ENCODE measurements around the gene MYCBPAP.
"Not testable (repeated sequence)": the region's sequence is repeated elsewhere in the genome, so short reads cannot be mapped to it uniquely, and the experiment has no call there.

Gene MYCBPAP

GRCh38 chr17:50472761-50473161, 35.5 kb upstream of the MYCBPAP start:
- not testable (repeated sequence) for DNase-seq

- no peak for DNase-seq
Observed at GRCh38 chr17:50473901-50474300, 34.3 kb upstream of the MYCBPAP start.

GRCh38 chr17:50474523-50474922, 33.7 kb upstream of the MYCBPAP start:
- no peak for DNase-seq

- no peak for DNase-seq
Observed at GRCh38 chr17:50475362-50475761, 32.9 kb upstream of the MYCBPAP start.

DNA sequence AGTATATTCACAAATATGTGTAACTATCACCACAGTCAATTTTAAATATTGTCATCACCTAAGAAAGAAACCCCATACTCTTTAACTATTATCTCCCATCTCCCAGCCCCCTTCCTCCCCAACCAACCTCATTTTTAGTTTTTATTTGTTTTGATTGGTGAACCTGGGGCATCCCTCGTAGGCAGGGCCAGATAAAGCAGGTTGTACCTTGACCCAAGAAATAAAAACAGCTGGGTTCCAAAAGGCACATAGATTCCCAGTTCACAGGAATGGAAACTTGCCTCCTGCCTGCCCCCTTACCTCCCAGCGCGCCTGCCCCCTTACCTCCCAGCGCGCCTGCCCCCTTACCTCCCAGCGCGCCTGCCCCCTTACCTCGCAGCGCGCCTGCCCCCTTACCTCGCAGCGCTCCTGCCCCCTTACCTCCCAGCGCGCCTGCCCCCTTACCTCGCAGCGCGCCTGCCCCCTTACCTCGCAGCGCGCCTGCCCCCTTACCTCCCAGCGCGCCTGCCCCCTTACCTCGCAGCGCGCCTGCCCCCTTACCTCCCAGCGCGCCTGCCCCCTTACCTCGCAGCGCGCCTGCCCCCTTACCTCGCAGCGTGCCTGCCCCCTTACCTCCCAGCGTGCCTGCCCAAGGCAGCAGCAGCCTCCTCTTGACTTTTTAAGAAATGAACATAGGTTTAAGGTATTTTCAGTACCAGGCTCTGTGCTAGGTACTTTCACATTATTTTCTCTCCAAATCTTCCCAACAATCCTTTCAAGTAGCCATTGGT, 32.3 kb upstream of the MYCBPAP start:
- DNase-seq = not testable (repeated sequence)

DNA sequence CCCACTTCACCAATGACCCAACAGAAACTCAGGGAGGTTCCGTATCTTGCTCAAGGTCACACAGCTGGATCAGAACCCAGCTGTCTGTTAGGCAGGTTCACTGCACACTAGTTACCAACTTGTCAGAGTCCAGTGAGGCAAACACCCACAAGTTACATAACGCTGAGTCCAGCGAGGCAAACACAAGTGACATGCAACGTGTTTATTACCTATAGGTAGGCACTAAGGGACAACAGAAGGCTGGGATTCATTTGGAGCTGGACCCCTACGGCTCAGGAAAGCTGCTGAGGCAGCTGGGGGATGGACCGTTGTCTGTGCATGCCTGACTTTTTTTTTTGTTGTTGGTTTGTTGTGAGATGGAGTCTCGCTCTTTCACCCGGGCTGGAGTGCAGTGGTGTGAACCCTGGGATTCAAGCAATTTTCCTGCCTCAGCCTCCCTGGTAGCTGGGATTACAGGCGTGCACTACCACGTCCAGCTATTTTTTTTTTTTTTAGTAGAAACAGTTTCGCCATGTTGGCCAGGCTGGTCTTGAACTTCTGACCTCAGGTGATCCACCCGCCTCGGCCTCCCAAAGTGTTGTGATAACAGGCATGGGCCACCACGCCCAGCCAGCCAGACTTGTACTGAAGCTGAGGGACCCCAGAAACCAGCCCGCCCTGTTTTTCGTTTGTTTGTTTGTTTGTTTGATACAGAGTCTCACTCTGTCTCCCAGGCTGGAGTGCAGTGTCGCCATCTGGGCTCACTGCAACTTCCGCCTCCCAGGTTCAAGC, 31.5 kb upstream of the MYCBPAP start:
- DNase-seq = no peak

DNA sequence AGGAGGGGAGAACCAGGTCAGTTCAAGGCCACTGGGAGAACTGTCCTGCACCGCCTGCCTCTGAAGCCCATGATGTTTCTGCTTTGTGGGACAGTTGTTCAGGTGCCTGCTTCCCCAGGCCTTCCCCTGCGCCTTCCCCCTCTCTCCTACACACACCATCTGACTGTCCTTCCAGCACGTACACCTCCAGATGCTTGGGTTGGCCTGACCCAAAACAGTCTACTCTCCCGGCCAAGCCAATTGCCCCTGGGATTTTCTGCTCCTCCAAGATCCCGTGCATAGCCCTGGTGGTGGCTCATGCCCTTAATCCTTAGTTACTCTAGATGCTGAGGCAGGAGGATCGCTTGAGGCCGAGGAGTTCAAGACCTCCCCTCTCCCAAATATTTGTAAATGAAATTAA, 30.3 kb upstream of the MYCBPAP start:
- DNase-seq = no peak

DNA sequence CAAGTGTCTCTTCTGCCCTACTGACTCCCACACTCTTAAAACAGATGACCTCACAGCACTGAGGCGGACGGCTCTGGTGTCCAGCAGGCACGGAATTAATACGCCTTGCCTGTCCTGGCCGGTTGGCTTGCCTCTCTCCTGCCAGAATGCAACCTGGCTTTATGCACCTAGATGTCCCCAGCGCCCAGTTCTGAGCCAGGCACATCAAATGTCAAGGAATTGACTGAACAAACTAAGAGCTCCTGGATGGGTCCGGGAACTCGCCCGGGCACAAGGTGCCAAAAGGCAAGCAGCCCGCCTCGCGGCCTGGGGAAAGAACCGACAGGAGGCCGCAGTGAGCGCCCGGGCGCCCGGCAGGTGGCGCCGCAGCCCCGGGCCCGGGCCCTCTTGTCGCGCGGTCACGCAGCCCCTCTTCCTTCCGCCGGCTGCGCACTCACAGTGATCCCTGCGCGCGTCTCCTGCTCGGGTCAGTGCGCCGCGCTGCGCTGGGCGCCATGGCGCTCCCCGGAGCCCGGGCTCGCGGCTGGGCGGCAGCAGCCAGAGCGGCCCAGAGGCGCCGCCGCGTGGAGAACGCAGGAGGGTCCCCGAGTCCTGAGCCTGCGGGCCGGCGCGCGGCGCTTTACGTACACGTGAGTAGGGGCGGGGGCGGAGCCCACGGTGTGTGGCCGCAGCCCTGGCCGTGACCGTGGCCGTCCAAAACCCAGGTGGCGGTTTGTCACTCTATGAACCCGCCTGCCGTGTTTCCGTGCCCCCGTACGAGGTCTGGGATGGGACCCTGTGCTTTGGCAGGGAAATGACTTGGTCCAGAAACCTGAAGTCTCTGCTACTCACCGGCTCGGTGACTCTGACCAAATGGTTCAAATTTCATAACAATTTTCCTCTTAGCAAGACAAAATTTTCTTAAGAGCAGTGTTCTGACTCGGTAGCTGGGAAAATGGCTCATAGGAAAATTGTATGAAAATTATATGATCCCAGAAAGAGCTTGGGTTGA, 29.6 kb upstream of the MYCBPAP start, which contains the start of gene RSAD1:
TSS of gene RSAD1 (plus strand) at position 470 of the 991 bp plus-strand sequence. CDS start at position 495, 25 bp downstream.
- DNase-seq = peak; percentile 82 to 85

DNA sequence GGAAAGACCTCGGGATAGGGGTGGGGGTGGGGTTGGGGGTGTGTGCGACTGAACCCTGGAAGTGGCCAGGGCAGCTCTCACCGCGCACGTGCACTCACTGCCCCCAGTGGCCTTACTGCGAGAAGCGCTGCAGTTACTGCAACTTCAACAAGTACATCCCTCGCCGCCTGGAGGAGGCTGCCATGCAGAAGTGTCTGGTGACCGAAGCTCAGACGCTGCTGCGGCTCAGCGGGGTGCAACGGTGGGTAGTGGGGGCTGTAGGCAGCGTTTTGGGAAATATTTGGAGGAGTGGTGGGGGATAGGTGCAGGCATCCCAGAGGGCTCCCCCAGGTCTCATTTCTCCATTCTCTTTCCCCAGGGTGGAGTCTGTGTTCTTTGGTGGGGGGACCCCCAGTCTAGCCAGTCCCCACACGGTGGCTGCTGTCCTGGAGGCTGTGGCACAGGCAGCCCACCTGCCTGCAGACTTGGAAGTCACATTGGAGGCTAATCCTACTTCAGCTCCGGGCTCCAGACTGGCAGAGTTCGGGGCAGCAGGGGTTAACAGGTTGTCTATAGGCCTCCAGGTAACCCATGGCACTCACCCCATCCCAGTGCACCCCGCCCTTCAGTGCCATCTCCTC, 28.6 kb upstream of the MYCBPAP start:
- peak; percentile 72 to 75 for DNase-seq

DNA sequence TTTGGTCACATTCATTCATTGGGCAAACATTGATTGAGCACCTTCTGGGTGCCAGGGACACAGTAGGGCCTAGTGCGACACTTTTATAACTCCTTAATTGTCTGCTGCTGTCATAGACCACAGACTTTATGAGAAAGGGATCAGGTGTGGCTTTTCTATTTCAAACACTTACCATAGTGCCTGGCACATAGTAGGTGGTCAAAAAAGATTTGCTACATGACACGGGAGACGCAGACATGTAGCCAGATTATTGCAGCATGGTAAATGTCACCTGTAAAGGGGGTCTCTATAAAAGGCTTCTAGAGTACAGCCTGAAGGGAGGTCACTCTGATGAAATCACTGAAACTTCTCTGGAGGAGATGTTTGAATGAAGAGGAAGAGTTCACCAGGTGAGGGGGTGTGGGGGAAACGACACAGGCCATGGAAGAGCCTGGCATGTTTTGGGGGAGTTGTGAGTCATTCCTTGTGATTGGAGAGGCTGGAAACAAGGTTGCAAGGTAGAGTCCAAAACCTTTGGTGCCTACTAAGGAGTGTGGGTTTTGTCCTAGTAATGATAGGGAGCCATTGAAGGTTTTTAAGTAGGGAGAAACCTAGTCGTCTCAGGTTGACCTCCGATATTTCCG, 28.0 kb upstream of the MYCBPAP start:
- no peak for DNase-seq

GRCh38 chr17:50480854-50481490, 27.3 kb upstream of the MYCBPAP start:
- no peak for DNase-seq

- no peak for DNase-seq
Observed at GRCh38 chr17:50481648-50482047, 26.6 kb upstream of the MYCBPAP start.

DNA sequence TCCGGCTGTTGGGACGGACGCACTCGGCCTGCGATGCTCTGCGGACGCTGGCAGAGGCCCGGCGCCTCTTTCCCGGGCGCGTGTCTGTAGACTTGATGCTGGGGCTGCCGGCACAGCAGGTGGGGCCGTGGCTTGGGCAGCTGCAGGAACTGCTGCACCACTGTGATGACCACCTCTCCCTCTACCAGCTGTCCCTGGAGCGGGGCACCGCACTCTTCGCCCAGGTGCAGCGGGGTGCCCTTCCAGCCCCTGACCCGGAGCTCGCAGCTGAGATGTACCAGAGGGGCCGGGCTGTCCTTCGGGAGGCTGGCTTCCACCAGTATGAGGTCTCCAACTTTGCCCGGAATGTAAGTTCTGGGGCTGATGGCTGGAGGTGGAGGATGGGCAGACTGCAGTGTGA, 26.1 kb upstream of the MYCBPAP start:
- no peak for DNase-seq

- DNase-seq = peak; percentile 83 to 87
Observed at GRCh38 chr17:50482516-50482915, 25.7 kb upstream of the MYCBPAP start.

DNA sequence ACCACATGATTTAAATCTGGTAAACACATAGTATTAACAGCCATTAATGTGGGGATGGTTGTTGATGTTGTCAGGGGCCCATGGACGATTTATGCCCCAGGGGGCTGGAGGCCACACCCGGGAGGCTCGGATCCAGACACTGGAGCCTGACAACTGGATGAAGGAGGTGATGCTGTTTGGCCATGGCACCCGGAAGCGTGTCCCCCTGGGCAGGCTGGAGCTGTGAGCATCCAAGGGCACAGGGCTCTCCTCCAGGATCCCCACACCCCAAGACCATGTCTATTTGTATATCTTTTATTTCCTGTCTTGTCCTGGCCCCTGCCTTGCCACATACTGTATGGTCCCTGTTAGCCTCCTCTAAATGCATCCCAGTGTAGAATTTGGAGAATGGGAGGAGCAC, 25.0 kb upstream of the MYCBPAP start:
- DNase-seq = no peak

DNA sequence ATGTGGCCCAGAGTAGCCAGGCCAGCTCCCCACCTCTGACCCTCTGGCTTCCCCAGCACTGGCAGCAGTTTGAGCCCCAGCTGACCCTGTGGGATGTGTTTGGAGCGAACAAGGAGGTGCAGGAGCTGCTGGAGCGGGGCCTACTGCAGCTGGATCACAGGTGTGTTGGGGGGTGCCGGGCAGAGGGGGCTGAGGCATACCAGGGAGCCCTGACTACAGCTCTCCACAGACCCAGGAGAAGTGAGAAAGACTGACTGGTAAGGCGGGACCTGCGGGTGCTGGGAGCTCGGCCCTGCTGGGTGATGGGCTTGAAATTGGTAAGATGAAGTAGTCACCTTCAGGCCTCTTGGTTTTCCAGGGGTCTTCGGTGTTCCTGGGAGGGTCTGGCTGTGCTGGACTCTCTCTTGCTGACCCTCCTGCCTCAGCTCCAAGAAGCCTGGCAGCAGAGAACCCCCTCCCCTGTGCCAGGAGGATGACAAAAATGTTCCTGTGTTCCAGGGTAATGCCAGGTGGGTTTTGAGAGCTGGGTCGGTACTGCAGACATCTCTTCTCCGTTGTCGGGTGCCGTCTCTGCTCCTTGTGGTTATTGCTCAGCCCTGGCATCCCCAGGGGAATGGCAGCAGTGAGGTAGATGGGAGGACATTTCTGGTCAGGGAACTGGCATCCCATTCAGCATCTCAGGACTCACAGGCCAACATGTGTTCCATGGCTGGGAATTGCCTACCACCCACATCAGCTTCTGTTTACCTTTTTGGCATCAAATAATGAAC, 23.7 kb upstream of the MYCBPAP start:
- no peak for DNase-seq

GRCh38 chr17:50487213-50488096, 20.8 kb upstream of the MYCBPAP start:
- peak; percentile 15 to 35 for DNase-seq

DNA sequence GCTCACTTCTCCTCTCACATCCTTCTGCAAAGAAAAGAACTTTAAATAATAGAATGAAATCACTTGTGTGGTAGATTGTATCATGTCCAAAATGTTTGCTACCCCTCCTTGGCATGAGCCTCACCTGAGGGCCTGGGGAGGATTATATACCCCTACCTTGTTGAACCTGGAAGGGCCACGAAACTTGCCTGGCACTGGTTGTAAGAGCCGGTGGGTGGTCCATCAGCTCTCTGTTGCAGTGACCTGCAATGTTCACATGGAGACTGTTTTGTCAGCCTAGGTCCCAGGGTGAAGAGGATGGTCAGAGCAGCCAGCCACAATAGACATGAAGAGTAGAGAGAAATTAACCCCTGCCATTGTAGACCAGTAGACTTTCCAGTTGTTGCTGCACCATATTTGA, 19.4 kb upstream of the MYCBPAP start:
- no peak for DNase-seq

GRCh38 chr17:50491505-50491904, 16.7 kb upstream of the MYCBPAP start:
- no peak for DNase-seq

DNA sequence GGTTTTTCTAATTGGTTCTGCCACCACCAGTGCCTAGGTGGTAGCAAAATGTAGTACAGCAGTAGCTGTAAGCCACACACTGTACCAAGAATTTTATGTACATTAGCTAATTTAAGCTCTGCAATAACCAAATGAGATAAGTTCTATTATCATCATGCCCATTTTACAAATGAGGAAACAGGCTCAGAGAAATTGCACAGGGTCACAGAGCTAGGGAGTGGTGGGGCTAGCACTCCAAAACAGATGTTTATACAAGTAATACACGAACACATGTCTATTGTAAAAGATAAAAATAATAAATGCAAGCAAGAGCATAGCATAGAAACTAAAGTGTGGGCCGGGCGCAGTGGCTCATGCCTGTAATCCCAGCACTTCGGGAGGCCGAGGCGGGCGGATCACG, 16.0 kb upstream of the MYCBPAP start:
- DNase-seq = no peak
